Measurements from ENCODE around the gene CSTF1.

CSTF1 gene

DNA sequence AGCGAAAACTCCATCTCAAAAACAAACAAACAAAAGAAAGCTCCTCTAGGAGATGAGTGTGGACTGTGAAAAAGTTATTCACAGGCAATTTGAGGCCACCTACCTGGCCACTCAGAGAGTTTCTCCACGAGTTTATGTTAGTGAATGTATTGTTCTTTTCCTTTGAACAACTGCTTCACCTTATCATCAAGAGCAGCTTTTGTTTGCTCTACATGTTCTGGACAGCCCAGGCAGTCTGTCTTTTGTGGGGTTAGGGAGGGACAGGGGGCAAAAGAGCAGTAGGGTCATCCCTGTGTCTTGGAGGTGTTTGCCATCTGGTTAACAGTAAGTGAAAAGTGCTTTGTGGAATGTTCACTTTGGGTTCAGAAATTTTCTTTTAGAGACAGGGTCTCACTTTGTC is 27.6 kb downstream of the CSTF1 start:
- H3K27ac ChIP-seq (ENCODE audit: low read length), result no peak overlapping the region

DNA sequence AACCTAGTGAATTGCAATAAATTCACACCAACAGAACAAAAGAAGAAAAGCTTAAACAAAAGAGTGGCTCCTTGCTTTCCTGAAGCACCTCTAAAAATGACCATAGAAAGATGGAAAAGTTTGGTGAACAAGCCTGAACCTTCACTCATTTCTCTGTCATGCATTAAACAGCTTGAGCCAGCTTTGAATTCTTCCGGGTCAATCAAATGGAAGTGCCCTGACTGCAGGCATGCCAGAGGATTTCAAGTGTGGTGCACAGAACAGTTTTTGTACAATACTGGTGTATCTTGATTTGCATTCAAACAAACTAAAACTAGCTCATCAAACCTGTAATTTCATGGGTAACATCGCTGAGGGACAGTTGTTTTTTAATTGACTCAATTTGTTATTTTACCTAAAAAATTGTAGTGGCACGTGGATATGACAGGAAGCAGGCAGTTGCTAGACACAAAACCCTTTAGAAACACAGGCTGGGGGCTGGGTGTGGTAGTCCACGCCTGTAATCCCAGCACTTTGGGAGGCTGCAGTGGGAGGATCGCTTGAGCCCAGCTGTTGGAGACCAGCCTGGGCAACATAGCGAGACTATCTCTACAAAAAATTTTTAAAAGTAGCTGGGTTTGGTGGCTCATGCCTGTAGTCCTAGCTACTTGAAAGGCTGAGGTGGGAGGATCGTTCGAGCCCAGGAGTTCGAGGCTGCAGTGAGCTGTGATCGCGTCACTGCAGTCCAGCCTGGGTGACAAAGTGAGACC is 28.7 kb downstream of the CSTF1 start:
- Histone ChIP-seq H3K9me3 (ENCODE audit: control insufficient read depth in 2 of 2, low read length in 2 of 2) (no peaks in the 10 kb centered on the region), H3K4me1 (ENCODE audit: control insufficient read depth, insufficient read depth, low read length) (no peaks in the 10 kb centered on the region), H3K27ac (ENCODE audit: low read length) (no peak overlapping the region), H3K4me3 (ENCODE audit: low read length in 2 of 2) (no peak overlapping the region), H3K9ac (ENCODE audit: low read length in 2 of 2) (no peak overlapping the region), H3K27me3 (ENCODE audit: control insufficient read depth in 1 of 2, insufficient read depth in 2 of 2, low read length in 2 of 2) (no peaks in the 10 kb centered on the region), H3K36me3 (ENCODE audit: control insufficient read depth in 2 of 2, insufficient read depth in 2 of 2, low read length in 2 of 2) (no peaks in the 10 kb centered on the region)

More for the DNA sequence above, 27.6 kb downstream of the CSTF1 start:
- H3K36me3 ChIP-seq (ENCODE audit: control insufficient read depth in 2 of 2, insufficient read depth in 2 of 2, low read length in 2 of 2), result no peaks in the 10 kb centered on the region
- no peaks in the 10 kb centered on the region for H3K4me1 ChIP-seq (ENCODE audit: control insufficient read depth, insufficient read depth, low read length)
- H3K9me3 ChIP-seq (ENCODE audit: control insufficient read depth in 2 of 2, low read length in 2 of 2), result no peaks in the 10 kb centered on the region
- no peak overlapping the region for H3K9ac ChIP-seq (ENCODE audit: low read length in 2 of 2)
- no peaks in the 10 kb centered on the region for H3K27me3 ChIP-seq (ENCODE audit: control insufficient read depth in 1 of 2, insufficient read depth in 2 of 2, low read length in 2 of 2)
- H3K4me3 ChIP-seq (ENCODE audit: low read length in 2 of 2), result no peak overlapping the region

DNA sequence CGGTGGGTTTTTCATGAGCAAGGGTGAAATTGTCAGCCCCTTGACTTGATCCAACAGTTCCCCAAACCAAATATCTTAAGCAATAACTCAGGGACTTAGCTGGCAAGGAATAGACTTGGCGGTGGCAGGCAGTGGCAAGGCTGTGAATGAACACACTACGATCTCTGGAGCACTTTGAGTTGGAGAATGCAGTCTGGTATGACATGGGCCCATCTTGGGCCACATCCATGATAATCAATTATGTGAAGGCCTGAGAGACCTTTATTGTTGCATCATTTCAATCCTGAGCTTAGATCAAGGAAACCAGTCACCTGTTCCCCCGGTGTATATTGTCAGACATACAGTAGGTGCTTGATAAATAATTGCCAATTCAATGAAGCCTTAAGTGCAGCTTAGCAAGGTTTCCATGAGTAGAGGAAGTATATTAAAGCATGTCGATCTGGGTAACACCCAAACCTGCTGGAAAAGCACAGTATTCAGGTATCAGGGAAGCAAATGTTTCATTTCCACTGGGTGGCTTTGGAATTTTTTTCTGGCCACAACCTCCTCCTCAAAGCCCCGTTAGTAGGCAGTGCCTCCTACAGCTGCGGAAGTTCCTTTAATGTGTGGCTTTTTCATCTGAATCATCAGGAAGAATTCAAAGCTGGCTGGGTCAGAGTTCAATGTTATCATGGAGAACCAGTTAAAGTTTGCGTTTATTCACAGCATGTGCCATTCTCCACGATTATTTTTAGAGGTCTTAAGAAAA is 29.8 kb downstream of the CSTF1 start:
- no peaks in the 10 kb centered on the region for H3K4me1 ChIP-seq (ENCODE audit: control insufficient read depth, insufficient read depth, low read length)
- H3K36me3 ChIP-seq (ENCODE audit: control insufficient read depth in 2 of 2, insufficient read depth in 2 of 2, low read length in 2 of 2), result no peaks in the 10 kb centered on the region
- H3K4me3 ChIP-seq (ENCODE audit: low read length in 2 of 2), result no peak overlapping the region
- no peak overlapping the region for H3K9ac ChIP-seq (ENCODE audit: low read length in 2 of 2)
- no peaks in the 10 kb centered on the region for H3K9me3 ChIP-seq (ENCODE audit: control insufficient read depth in 2 of 2, low read length in 2 of 2)
- no peaks in the 10 kb centered on the region for H3K27me3 ChIP-seq (ENCODE audit: control insufficient read depth in 1 of 2, insufficient read depth in 2 of 2, low read length in 2 of 2)
- no peak overlapping the region for H3K27ac ChIP-seq (ENCODE audit: low read length)

DNA sequence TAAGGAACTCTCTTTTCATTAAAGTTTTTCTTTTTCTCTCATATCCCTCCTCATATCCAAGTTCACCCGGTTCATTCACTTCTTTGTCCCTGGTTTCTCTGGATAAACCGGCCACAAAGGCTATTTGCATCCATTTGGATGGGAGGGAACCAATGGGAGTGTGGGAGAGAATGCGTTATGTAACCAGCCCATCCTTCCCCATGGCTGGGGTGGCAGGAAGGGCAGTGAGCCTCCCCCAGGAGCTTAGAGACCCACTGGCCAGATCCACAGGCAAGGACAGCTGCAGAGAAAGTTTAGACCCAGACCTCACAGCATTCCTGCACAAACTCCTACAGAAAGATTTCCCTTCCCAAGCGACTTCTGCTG is 30.4 kb downstream of the CSTF1 start:
- Histone ChIP-seq H3K4me1 (ENCODE audit: control insufficient read depth, insufficient read depth, low read length) (no peaks in the 10 kb centered on the region), H3K27me3 (ENCODE audit: control insufficient read depth in 1 of 2, insufficient read depth in 2 of 2, low read length in 2 of 2) (no peaks in the 10 kb centered on the region), H3K27ac (ENCODE audit: low read length) (no peak overlapping the region), H3K36me3 (ENCODE audit: control insufficient read depth in 2 of 2, insufficient read depth in 2 of 2, low read length in 2 of 2) (no peaks in the 10 kb centered on the region), H3K9me3 (ENCODE audit: control insufficient read depth in 2 of 2, low read length in 2 of 2) (no peaks in the 10 kb centered on the region), H3K9ac (ENCODE audit: low read length in 2 of 2) (no peak overlapping the region), H3K4me3 (ENCODE audit: low read length in 2 of 2) (no peak overlapping the region)

DNA sequence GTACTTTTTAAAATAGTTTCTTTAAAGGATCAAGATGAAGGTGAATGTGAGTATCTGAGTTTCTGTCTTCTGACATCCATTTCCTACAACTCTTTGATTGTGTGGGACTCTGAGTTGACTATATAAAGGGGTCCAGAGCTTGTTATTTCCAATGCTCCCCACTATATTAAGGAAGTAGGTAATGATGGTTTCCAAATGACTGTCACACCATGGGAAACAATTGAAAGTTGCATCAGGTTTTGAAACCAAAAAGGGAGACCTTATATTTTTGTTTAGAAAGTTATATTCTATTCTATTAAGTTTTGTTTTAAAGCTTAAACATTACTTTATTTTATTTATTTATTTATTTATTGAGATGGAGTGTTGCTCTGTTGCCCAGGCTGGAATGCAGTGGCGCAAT is 30.8 kb downstream of the CSTF1 start:
- Histone ChIP-seq H3K36me3 (ENCODE audit: control insufficient read depth in 2 of 2, insufficient read depth in 2 of 2, low read length in 2 of 2) (no peaks in the 10 kb centered on the region), H3K9ac (ENCODE audit: low read length in 2 of 2) (no peak overlapping the region), H3K27me3 (ENCODE audit: control insufficient read depth in 1 of 2, insufficient read depth in 2 of 2, low read length in 2 of 2) (no peaks in the 10 kb centered on the region), H3K27ac (ENCODE audit: low read length) (no peak overlapping the region), H3K4me1 (ENCODE audit: control insufficient read depth, insufficient read depth, low read length) (no peaks in the 10 kb centered on the region), H3K4me3 (ENCODE audit: low read length in 2 of 2) (no peak overlapping the region), H3K9me3 (ENCODE audit: control insufficient read depth in 2 of 2, low read length in 2 of 2) (no peaks in the 10 kb centered on the region)

DNA sequence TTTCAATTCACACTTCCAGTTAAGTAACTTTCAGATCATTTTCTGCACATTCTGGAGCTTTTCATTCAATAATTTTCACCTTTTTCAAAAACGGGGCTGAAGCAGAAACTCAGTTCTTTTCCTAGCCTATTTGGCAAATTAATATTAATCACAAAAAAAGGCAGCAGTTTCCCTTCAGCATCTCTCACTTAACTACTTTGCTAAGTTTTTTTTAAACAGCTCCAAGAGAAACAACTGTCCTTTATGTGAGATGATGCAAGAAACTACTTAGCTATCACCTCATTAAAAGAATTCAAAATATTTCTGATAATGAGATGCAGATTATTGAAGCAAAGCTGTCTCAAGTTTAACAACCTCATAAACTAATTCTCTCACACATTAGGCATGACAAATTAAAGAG is 31.4 kb downstream of the CSTF1 start:
- H3K36me3 ChIP-seq (ENCODE audit: control insufficient read depth in 2 of 2, insufficient read depth in 2 of 2, low read length in 2 of 2), result no peaks in the 10 kb centered on the region
- no peaks in the 10 kb centered on the region for H3K9me3 ChIP-seq (ENCODE audit: control insufficient read depth in 2 of 2, low read length in 2 of 2)
- no peak overlapping the region for H3K27ac ChIP-seq (ENCODE audit: low read length)
- H3K27me3 ChIP-seq (ENCODE audit: control insufficient read depth in 1 of 2, insufficient read depth in 2 of 2, low read length in 2 of 2), result no peaks in the 10 kb centered on the region
- H3K9ac ChIP-seq (ENCODE audit: low read length in 2 of 2), result no peak overlapping the region
- no peak overlapping the region for H3K4me3 ChIP-seq (ENCODE audit: low read length in 2 of 2)
- H3K4me1 ChIP-seq (ENCODE audit: control insufficient read depth, insufficient read depth, low read length), result peaks cover 2% of the 10 kb centered on the region

- Histone ChIP-seq H3K4me3 (ENCODE audit: low read length in 2 of 2) (no peak overlapping the region), H3K9me3 (ENCODE audit: control insufficient read depth in 2 of 2, low read length in 2 of 2) (no peaks in the 10 kb centered on the region), H3K27ac (ENCODE audit: low read length) (no peak overlapping the region), H3K36me3 (ENCODE audit: control insufficient read depth in 2 of 2, insufficient read depth in 2 of 2, low read length in 2 of 2) (no peaks in the 10 kb centered on the region), H3K4me1 (ENCODE audit: control insufficient read depth, insufficient read depth, low read length) (peaks cover 2% of the 10 kb centered on the region), H3K27me3 (ENCODE audit: control insufficient read depth in 1 of 2, insufficient read depth in 2 of 2, low read length in 2 of 2) (peaks cover 0 to 3% of the 10 kb centered on the region in 2 donors), H3K9ac (ENCODE audit: low read length in 2 of 2) (no peak overlapping the region)
These were observed 32.5 kb downstream of the CSTF1 start for GRCh38 chr20:56424931-56425330.

DNA sequence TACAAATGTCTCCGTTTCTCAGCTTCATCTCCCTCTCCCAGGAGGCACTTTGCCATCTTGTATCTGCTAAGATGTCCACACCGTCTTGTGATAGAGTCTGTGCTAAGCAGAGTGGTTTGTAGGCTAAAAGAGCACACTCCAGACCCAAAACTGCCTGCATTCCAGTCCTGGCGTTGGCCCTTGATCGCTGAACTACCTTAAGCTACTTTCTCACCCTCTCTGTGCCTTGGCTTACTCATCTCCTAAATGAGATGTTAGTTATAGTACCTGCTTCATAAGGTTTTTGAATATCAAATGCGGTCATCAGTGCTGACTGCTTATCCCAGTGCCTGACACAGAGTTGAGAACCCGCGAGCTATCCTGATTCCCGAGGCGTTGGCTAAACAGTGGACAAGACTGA is 33.6 kb downstream of the CSTF1 start:
- Histone ChIP-seq H3K4me1 (ENCODE audit: control insufficient read depth, insufficient read depth, low read length) (peaks cover 2% of the 10 kb centered on the region), H3K4me3 (ENCODE audit: low read length in 2 of 2) (no peak overlapping the region), H3K27ac (ENCODE audit: low read length) (no peak overlapping the region), H3K27me3 (ENCODE audit: control insufficient read depth in 1 of 2, insufficient read depth in 2 of 2, low read length in 2 of 2) (peaks cover 0 to 3% of the 10 kb centered on the region in 2 donors), H3K9me3 (ENCODE audit: control insufficient read depth in 2 of 2, low read length in 2 of 2) (no peaks in the 10 kb centered on the region), H3K9ac (ENCODE audit: low read length in 2 of 2) (no peak overlapping the region), H3K36me3 (ENCODE audit: control insufficient read depth in 2 of 2, insufficient read depth in 2 of 2, low read length in 2 of 2) (no peaks in the 10 kb centered on the region)

DNA sequence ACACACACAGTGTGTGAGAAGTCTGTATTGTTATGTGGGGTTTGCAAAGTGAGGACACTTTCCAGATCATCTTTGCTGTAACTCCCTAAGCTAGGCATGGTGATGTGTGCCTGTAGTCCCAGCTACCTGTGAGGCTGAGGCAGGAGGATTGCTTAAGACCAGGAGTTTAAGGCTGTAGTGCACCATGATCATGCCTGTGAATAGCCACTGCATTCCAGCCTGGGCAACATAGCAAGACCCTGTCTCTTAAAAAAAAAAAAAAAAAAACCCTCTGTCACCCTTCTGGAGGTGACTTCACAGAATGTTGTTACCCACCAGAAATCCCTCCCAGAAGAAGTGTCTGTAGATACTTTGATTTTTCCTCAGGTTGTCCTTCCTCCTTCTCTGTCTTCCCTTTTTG is 34.5 kb downstream of the CSTF1 start:
- Histone ChIP-seq H3K4me1 (ENCODE audit: control insufficient read depth, insufficient read depth, low read length) (peaks cover 2% of the 10 kb centered on the region), H3K9ac (ENCODE audit: low read length in 2 of 2) (no peak overlapping the region), H3K27ac (ENCODE audit: low read length) (no peak overlapping the region), H3K4me3 (ENCODE audit: low read length in 2 of 2) (no peak overlapping the region), H3K27me3 (ENCODE audit: control insufficient read depth in 1 of 2, insufficient read depth in 2 of 2, low read length in 2 of 2) (peaks cover 0 to 3% of the 10 kb centered on the region in 2 donors), H3K36me3 (ENCODE audit: control insufficient read depth in 2 of 2, insufficient read depth in 2 of 2, low read length in 2 of 2) (no peaks in the 10 kb centered on the region), H3K9me3 (ENCODE audit: control insufficient read depth in 2 of 2, low read length in 2 of 2) (no peaks in the 10 kb centered on the region)

DNA sequence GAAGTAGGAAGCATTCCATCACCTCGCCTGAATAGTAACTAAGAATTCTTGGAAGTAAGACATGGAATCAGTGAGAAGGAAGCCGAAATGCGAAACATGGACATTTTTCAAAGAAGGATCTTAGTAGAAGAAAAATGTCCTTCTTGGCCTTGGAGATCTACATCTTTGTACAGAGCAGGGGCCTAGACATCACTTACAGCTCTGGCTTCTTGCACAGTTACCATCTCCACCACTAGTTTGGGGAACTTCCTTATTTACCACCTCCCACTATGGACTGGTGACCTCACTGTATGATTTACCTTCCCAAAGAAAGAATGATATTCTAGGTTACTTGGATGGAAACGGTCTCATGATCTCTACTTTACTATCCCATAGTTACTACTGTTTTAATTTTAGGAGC is 35.4 kb downstream of the CSTF1 start:
- H3K4me3 ChIP-seq (ENCODE audit: low read length in 2 of 2), result no peak overlapping the region
- H3K9me3 ChIP-seq (ENCODE audit: control insufficient read depth in 2 of 2, low read length in 2 of 2), result no peaks in the 10 kb centered on the region

DNA sequence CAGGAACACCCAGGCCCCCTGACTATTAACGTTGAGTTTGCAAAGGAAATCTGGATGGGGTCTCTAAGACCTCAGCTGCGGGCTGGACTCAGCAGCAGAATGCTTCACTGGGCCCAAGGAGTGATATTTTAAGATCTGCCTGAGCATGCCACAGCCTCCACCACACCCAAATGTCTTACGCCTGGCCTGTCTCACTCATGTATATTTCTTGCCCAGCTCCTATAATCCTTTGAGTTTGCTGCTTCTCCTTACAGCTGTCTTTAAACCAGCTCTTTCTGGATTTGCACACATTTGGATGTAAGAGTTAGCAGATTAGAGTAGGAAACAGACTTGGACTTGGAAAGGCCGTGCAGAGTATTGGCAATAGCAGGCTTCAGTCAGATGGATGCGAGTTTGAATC is 36.0 kb downstream of the CSTF1 start:
- Histone ChIP-seq H3K9ac (ENCODE audit: low read length in 2 of 2) (no peak overlapping the region), H3K4me1 (ENCODE audit: control insufficient read depth, insufficient read depth, low read length) (peaks cover 2% of the 10 kb centered on the region), H3K27me3 (ENCODE audit: control insufficient read depth in 1 of 2, insufficient read depth in 2 of 2, low read length in 2 of 2) (peaks cover 0 to 3% of the 10 kb centered on the region in 2 donors), H3K9me3 (ENCODE audit: control insufficient read depth in 2 of 2, low read length in 2 of 2) (no peaks in the 10 kb centered on the region), H3K27ac (ENCODE audit: low read length) (no peak overlapping the region), H3K4me3 (ENCODE audit: low read length in 2 of 2) (no peak overlapping the region), H3K36me3 (ENCODE audit: control insufficient read depth in 2 of 2, insufficient read depth in 2 of 2, low read length in 2 of 2) (no peaks in the 10 kb centered on the region)

More for the DNA sequence above, 35.4 kb downstream of the CSTF1 start:
- Histone ChIP-seq H3K4me1 (ENCODE audit: control insufficient read depth, insufficient read depth, low read length) (peaks cover 2% of the 10 kb centered on the region), H3K9ac (ENCODE audit: low read length in 2 of 2) (no peak overlapping the region), H3K36me3 (ENCODE audit: control insufficient read depth in 2 of 2, insufficient read depth in 2 of 2, low read length in 2 of 2) (no peaks in the 10 kb centered on the region), H3K27ac (ENCODE audit: low read length) (no peak overlapping the region), H3K27me3 (ENCODE audit: control insufficient read depth in 1 of 2, insufficient read depth in 2 of 2, low read length in 2 of 2) (peaks cover 0 to 3% of the 10 kb centered on the region in 2 donors)
